Erythroblast (primary cell): ENCODE measurements around the gene NUAK1.

Source experiments
- DNase-seq, 2 experiments: peaks; one replicate each; lab custom pipeline; 2025; lab: John Stamatoyannopoulos, UW
- GATA1 ChIP-seq: IDR thresholded peaks from 2 replicates; pipeline ENCODE4 v1.6.1; 2011; ENCODE audit warnings: low read depth, mild to moderate bottlenecking, control low read depth, low read length, moderate library complexity
- POLR2A ChIP-seq: IDR thresholded peaks from 2 replicates; pipeline ENCODE4 v1.6.1; 2011; ENCODE audit warnings: mild to moderate bottlenecking, low read length

Gene NUAK1

GRCh38 chr12:106071686-106072085 is 67.1 kb downstream of the NUAK1 start:
- TF ChIP-seq POLR2A (no peak), GATA1 (no peak)
- no peak for DNase-seq

GRCh38 chr12:106070611-106071010 is 68.1 kb downstream of the NUAK1 start:
- DNase-seq = no peak
- TF ChIP-seq GATA1 (no peak), POLR2A (no peak)

DNA sequence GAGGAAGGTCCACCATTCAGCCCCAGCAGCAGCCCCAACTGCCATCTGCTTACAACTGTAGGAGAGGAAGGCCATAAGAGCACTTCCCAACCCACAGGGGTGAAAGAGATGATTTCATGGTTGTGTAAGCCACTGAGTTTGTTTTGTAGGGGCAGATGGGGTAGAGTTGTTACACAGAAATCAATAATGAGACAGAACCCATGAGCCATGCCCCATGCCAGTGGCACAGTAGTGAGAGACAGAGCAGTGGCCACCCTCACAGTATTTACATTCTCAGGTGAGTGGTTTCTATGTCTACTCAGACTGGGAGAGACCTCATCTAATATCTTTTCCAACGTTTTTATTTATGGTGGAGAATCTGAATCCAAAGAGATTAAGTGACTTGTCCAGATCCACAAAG is 68.6 kb downstream of the NUAK1 start:
- no peak for DNase-seq
- TF ChIP-seq GATA1 = no peak
- TF ChIP-seq POLR2A = no peak

GRCh38 chr12:106068296-106068695 is 70.5 kb downstream of the NUAK1 start:
- DNase-seq = no peak
- TF ChIP-seq POLR2A = no peak
- TF ChIP-seq GATA1 = no peak

DNA sequence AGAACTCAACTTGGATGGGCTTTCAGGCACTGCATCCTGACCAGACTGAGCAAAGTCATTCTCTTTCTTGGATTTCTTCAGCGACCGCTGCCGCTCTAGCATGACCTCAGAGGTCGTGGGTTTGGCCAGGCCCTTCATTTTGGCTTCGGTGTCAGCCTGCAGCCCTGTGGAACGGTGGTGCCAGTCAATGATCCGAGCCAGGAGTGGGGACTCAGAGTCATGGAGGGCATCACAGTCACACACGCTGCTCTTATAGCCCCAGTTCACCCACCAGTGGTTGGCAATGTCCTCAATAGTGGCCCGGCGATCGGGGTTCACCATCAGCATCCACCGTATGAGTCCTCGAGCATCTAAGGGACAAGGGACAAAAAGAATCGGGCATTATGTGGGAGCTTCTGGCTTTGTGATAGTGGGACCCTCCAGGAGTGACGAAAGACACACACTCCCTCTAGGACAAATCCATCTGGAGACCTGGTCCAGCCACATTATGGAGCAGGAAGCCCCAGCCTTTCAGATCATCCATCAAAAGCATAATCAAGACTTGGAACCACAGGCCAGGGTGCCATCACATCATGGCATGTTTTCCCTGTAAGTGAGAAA is 71.0 kb downstream of the NUAK1 start:
- DNase-seq = no peak
- no peak for TF ChIP-seq POLR2A
- no peak for TF ChIP-seq GATA1

DNA sequence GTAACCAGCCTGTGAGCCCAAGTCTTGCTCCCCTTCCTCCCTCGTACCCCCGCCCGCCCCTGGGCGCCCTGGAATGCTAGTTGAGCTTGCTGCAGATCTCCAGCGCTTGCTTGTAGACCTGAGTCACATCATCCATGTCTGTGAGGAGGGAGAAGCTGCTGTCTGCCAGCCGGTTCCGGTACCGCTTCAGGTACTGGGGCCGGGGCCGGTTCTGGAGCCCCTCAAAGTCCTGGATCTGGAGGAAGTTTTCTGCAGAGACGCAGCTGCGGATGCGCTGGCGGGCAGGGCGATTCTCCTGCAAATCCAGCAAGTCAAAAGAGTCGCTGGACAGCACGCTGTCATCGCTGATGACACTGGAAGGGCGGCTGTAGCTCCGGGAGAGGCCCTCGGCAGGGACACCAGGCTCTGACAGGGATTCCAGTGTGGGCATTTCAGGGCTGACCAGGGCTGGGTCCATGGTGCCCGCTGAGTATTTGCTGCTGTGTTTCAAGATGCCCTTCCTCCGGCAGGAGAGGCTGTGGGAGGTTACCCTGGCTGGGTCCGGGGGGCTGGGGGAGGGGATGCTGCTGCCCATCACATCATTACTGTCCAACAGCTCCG is 71.9 kb downstream of the NUAK1 start:
- TF ChIP-seq GATA1 (no peak), POLR2A (no peak)
- no peak for DNase-seq

DNA sequence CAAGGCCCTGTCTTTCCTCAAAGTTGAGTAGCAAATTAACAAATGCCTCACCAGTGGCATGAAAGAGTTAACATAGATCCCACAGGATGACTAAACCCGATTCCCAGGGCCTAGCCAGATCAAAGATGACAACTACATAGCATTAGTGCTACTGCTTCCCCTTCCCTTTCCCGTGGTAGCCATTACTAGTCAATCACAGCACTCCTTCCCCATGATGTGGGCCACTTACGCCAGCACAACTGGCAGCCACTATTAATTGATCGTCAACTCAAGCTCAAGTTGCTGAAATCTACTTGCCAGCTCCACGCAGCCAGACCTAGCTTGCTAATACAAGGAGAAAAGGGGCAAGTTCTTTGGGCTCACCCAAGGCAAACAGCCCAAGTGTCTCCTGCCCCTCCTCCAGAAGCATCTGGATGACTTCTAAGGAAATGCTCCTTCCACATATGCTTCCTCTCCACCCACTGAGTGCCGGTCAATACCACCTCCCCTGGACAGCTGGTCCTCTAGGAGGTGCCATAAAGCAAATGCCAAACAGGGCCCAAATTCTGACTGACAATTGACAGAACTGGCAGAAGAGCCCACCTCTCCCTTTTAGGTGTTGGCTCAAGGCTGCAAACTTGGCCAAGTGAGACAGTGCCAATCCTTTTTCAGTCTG is 72.6 kb downstream of the NUAK1 start:
- TF ChIP-seq GATA1 (no peak), POLR2A (no peak)
- no peak for DNase-seq

DNA sequence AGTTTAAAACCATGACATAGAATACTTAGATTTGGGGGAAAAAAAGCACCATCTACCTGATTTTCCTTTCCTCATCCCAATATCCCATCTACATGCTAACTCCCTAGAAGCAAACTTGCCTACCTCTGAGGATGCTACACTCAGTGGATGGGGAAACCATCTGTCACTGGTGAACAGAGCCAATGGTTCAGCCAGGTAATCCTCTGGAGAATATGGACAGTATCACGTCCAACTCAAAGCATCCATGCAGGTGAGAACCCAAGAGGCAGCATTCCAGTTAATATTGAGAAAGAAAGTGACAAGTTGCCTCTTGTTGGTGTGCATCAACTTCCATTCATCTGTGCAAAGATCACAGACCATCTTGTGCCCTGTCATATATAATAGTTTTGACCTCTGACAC is 73.2 kb downstream of the NUAK1 start:
- TF ChIP-seq GATA1 (no peak), POLR2A (no peak)
- no peak for DNase-seq

DNA sequence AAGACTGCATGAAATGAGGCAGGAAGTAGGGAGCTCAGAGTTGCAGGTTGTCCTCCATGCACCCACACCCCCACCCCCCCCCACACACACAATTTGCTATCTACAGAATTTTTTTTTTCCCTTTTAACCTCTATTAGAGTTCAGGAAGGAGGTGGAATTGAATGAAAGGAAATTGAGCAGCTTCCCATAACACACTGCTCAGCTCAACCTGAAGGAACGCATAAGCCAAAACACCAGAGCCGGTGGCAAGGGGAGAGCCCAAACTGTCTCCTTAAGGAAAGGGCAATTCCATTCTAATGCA is 74.1 kb downstream of the NUAK1 start:
- no peak for TF ChIP-seq POLR2A
- no peak for TF ChIP-seq GATA1
- no peak for DNase-seq

- DNase-seq = no peak
- TF ChIP-seq POLR2A (no peak), GATA1 (no peak)
These were observed 74.7 kb downstream of the NUAK1 start for GRCh38 chr12:106063826-106064720.

- no peak for DNase-seq
- TF ChIP-seq GATA1 (no peak), POLR2A (no peak)
These were observed 76.1 kb downstream of the NUAK1 start for GRCh38 chr12:106062693-106063092.

GRCh38 chr12:106058256-106059182 is 80.2 kb downstream of the NUAK1 start:
- no peak for TF ChIP-seq POLR2A
- no peak for TF ChIP-seq GATA1
- no peak for DNase-seq

- TF ChIP-seq POLR2A (no peak), GATA1 (no peak)
These were observed 84.7 kb downstream of the NUAK1 start for GRCh38 chr12:106054049-106054448.

More at GRCh38 chr12:106054049-106054448, 84.7 kb downstream of the NUAK1 start:
- no peak for DNase-seq
